HCT116 (cell line): ENCODE results near the gene MYL3. TPM values are rescaled to one million over a fixed set of nuclear protein-coding genes. Genes with fewer than 3 reads are reported as not detected.
A peak's percentile ranks its signal among the peaks of the same experiment; 100 is the strongest.

Source experiments
- ATAC-seq: fragments of 200-7000 bp; cut with Tn5 transposase; 2 replicates; pipeline ENCODE4 v1.9.1; 2020; ENCODE audit warnings: mild to moderate bottlenecking, moderate library complexity
- BruUV-seq: library from RNA; stranded (reverse); fragments of 400-500 nt; replicated peaks from 2 replicates; lab custom pipeline; 2021; lab: Mats Ljungman, UMichigan
- CTCF ChIA-PET: fragments of 300-600 bp; sonication (Branson Sonifier 250); formaldehyde crosslinking; loops from one replicate; lab custom pipeline; 2021; ENCODE audit warnings: antibody characterized with exemption; lab: Charles Lee
- POLR2A ChIA-PET: fragments of 300-600, 350-600 bp; sonication (Branson Sonifier 250); formaldehyde crosslinking; loops from one replicate; lab custom pipeline; 2021; ENCODE audit warnings: antibody characterized with exemption; lab: Charles Lee
- RAD21 ChIA-PET, 2 experiments: fragments of 300-600 bp; sonication (Branson Sonifier 250); formaldehyde crosslinking; loops; one replicate each; lab custom pipeline; 2023; ENCODE audit warnings: low total read pairs in 2 of 2; ENCODE audit not compliant: uncharacterized antibody in 2 of 2, unreplicated experiment in 2 of 2, low non-redundant PET in 1 of 2; lab: Charles Lee
- DNase-seq: peaks from one replicate; pipeline ENCODE4 v3.0.0-alpha.2; 2010; ENCODE audit warnings: low read depth, low spot score
- H2AFZ ChIP-seq: fragments of 200-600 bp; shearing (Covaris generic), sonication (generic); 2 replicates; pipeline ENCODE4 v1.6.1; 2017; ENCODE audit warnings: low read depth, mixed run types, mixed read lengths, antibody characterized with exemption, low read length; ENCODE audit not compliant: poor library complexity, severe bottlenecking
- H3K27ac ChIP-seq: 2 replicates; pipeline ENCODE4 v1.5.1; 2012; ENCODE audit warnings: low read depth, low read length
- H3K27me3 ChIP-seq: fragments of 200-600 bp; sonication (generic); 2 replicates; pipeline ENCODE4 v1.6.1; 2016; ENCODE audit warnings: mixed run types, low read length, mixed read lengths; ENCODE audit not compliant: insufficient read depth
- H3K36me3 ChIP-seq, 2 experiments: fragments of 200-500 bp in 1 of 2; fragments of 200-600 bp in 1 of 2; sonication (Bioruptor generic) in 1 of 2; sonication (generic) in 1 of 2; 2 replicates each; pipeline versions ENCODE4 v1.5.1 to v1.6.1; 2014 to 2016; ENCODE audit warnings: low read length in 2 of 2, inconsistent platforms in 1 of 2, mixed read lengths in 1 of 2, mixed run types in 1 of 2; ENCODE audit not compliant: insufficient read depth in 2 of 2, control insufficient read depth in 1 of 2
- H3K4me1 ChIP-seq, 2 experiments: fragments of 200-600 bp in 1 of 2; sonication (generic) in 1 of 2; 2 replicates each; pipeline versions ENCODE4 v1.5.1 to v1.6.1; 2012 to 2017; ENCODE audit warnings: low read length in 2 of 2, inconsistent platforms in 1 of 2, mild to moderate bottlenecking in 1 of 2, mixed read lengths in 1 of 2, mixed run types in 1 of 2, moderate library complexity in 1 of 2; ENCODE audit not compliant: insufficient read depth in 2 of 2, control insufficient read depth in 1 of 2
- H3K4me2 ChIP-seq: fragments of 200-600 bp; sonication (generic); 2 replicates; pipeline ENCODE4 v1.6.1; 2017; ENCODE audit warnings: mixed run types, low read length, mixed read lengths
- H3K4me3 ChIP-seq, 2 experiments: fragments of 200-600 bp in 1 of 2; sonication (generic) in 1 of 2; replicated peaks in 1 of 2; 2 replicates each; pipeline ENCODE4 v1.5.1; 2011 to 2016; ENCODE audit warnings: low read length in 2 of 2, control low read depth in 1 of 2, low read depth in 1 of 2, mild to moderate bottlenecking in 1 of 2, mixed read lengths in 1 of 2, mixed run types in 1 of 2
- H3K79me2 ChIP-seq: fragments of 200-600 bp; sonication (generic); 2 replicates; pipeline ENCODE4 v1.6.1; 2017; ENCODE audit warnings: mild to moderate bottlenecking, mixed run types, low read length, moderate library complexity, mixed read lengths; ENCODE audit not compliant: insufficient read depth
- H3K9ac ChIP-seq: fragments of 200-600 bp; sonication (generic); 2 replicates; pipeline ENCODE4 v1.6.1; 2016; ENCODE audit warnings: low read length, mixed read lengths
- H3K9me2 ChIP-seq: fragments of 200-600 bp; sonication (generic), shearing (Covaris generic); 2 replicates; pipeline ENCODE4 v1.6.1; 2017; ENCODE audit warnings: mixed run types, mild to moderate bottlenecking, moderate library complexity; ENCODE audit not compliant: insufficient read depth
- H3K9me3 ChIP-seq, 2 experiments: fragments of 200-500 bp in 1 of 2; fragments of 200-600 bp in 1 of 2; sonication (Bioruptor generic) in 1 of 2; sonication (generic) in 1 of 2; 2 replicates each; pipeline ENCODE4 v1.6.1; 2014 to 2017; ENCODE audit warnings: low read length in 2 of 2, mixed read lengths in 2 of 2, inconsistent platforms in 1 of 2, low read depth in 1 of 2, mild to moderate bottlenecking in 1 of 2, mixed run types in 1 of 2, moderate library complexity in 1 of 2; ENCODE audit not compliant: control insufficient read depth in 1 of 2, insufficient read depth in 1 of 2
- H4K20me1 ChIP-seq: fragments of 200-600 bp; sonication (generic), shearing (Covaris generic); 2 replicates; pipeline ENCODE4 v1.6.1; 2017; ENCODE audit warnings: mixed run types, mild to moderate bottlenecking, moderate library complexity; ENCODE audit not compliant: insufficient read depth
- CBX3 ChIP-seq: IDR thresholded peaks from 2 replicates; pipeline ENCODE4 v1.6.1; 2012; ENCODE audit warnings: low read depth
- EGR1 ChIP-seq: IDR thresholded peaks from 2 replicates; pipeline ENCODE4 v1.6.1; 2012; ENCODE audit warnings: low read depth
- ELF1 ChIP-seq: IDR thresholded peaks from 2 replicates; pipeline ENCODE4 v1.6.1; 2012; ENCODE audit warnings: low read depth, borderline replicate concordance
- EZH2 ChIP-seq: fragments of 200-600 bp; sonication (generic); IDR thresholded peaks from 2 replicates; pipeline ENCODE4 v1.6.1; 2017; ENCODE audit warnings: antibody characterized with exemption, mixed run types
- FOSL1 ChIP-seq: IDR thresholded peaks from 2 replicates; pipeline ENCODE4 v1.6.1; 2012; ENCODE audit warnings: low read depth
- MAX ChIP-seq: IDR thresholded peaks from 2 replicates; pipeline ENCODE4 v1.6.1; 2012
- POLR2A ChIP-seq: IDR thresholded peaks from 2 replicates; pipeline ENCODE4 v1.7.0; 2011; ENCODE audit warnings: borderline replicate concordance; ENCODE audit not compliant: insufficient read depth, insufficient read length; ENCODE audit errors: extremely low read depth
- POLR2AphosphoS5 ChIP-seq: IDR thresholded peaks from 2 replicates; pipeline ENCODE4 v1.6.1; 2011; ENCODE audit warnings: mild to moderate bottlenecking, low read depth, low read length, moderate library complexity
- RAD21 ChIP-seq: IDR thresholded peaks from 2 replicates; pipeline ENCODE4 v1.6.1; 2012; ENCODE audit warnings: low read depth, mild to moderate bottlenecking
- SP1 ChIP-seq: IDR thresholded peaks from 2 replicates; pipeline ENCODE4 v1.6.1; 2012; ENCODE audit warnings: low read depth
- SRF ChIP-seq: IDR thresholded peaks from 2 replicates; pipeline ENCODE4 v1.6.1; 2012; ENCODE audit warnings: low read depth
- TCF7L2 ChIP-seq: IDR thresholded peaks from 2 replicates; pipeline ENCODE4 v1.7.0; 2011; ENCODE audit warnings: borderline replicate concordance, inconsistent platforms; ENCODE audit not compliant: insufficient read depth, insufficient read length; ENCODE audit errors: extremely low read depth
- YY1 ChIP-seq: IDR thresholded peaks from 2 replicates; pipeline ENCODE4 v1.6.1; 2011; ENCODE audit warnings: low read length, low read depth, moderate library complexity, mild to moderate bottlenecking; ENCODE audit not compliant: insufficient replicate concordance; ENCODE audit errors: extremely low read depth
- ZBTB33 ChIP-seq: IDR thresholded peaks from 2 replicates; pipeline ENCODE4 v1.6.1; 2011; ENCODE audit warnings: mild to moderate bottlenecking, low read length, moderate library complexity; ENCODE audit not compliant: insufficient replicate concordance; ENCODE audit errors: extremely low read depth
- ZFX ChIP-seq: fragments of 450-650 bp; IDR thresholded peaks from 2 replicates; pipeline ENCODE4 v1.6.1; 2017
- intact Hi-C: fragments of 100-400 bp; cut with micrococcal nuclease; formaldehyde crosslinking; loops from 2 replicates; pipeline ENCODE4 v1.10.0; 2022
- total RNA-seq: library from RNA; stranded (reverse); gene quantifications from one replicate; pipeline ENCODE4 v1.2.1, GENCODE V29; 2021; ENCODE audit not compliant: unreplicated experiment
- TF ChIP-seq, protein P1 (sequence below), 3 experiments: fragments of 200-600 bp in 1 of 3; sonication (generic) in 1 of 3; IDR thresholded peaks in 2 of 3; conservative IDR thresholded peaks in 1 of 3; 2 replicates each; pipeline ENCODE4 v1.5.1; 2012 to 2017; ENCODE audit warnings: low read depth in 2 of 3, low read length in 2 of 3, antibody characterized with exemption in 1 of 3, borderline replicate concordance in 1 of 3, control low read depth in 1 of 3, mild to moderate bottlenecking in 1 of 3, mixed read lengths in 1 of 3, mixed run types in 1 of 3, moderate library complexity in 1 of 3; ENCODE audit not compliant: insufficient read depth in 1 of 3
- TF ChIP-seq, protein P2 (sequence below): IDR thresholded peaks from 2 replicates; pipeline ENCODE4 v1.6.1; 2012
- TF ChIP-seq, protein P3 (sequence below): IDR thresholded peaks from 2 replicates; pipeline ENCODE4 v1.6.1; 2012; ENCODE audit warnings: low read depth

MYL3 gene
- total RNA-seq, 1 experiment from 2014 or later, result not detected

DNA sequence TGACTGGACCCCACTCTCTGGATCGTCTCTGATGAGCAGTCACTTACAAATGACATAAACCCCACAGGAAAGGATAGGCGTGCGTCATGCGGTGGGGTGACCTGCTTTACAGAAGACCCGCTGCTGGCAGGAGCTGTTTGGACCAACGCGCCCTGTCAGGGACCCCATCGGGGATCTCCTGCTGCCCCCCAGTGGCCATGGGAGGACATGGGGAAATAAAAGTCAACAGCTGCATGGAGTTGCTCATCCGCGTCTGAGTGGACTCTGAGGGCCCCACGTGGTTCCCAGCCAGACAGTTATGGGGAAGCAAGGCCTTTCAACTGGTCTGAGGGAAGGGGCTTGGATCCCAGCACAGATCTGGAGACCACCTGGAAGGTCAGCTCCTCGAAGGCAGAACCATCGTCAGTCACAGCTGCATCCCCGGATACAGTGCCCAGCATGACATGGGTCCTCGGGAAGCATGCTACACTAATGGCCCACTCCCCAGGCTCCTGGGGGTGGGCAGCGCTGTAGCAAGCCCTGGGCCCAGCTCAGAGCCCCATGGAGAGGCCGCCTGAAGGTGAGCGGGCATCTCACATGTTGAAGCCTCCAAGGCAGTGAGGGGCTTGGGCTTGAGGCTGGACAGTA lies 46.4 kb upstream of the MYL3 start:
- TF ChIP-seq EGR1 (no peak), YY1 (no peak), CBX3 (no peak), SP1 (no peak), SRF (no peak), FOSL1 (no peak), ELF1 (no peak), ZFX (no peak), EZH2 (no peak), TCF7L2 (no peak), POLR2AphosphoS5 (no peak), ZBTB33 (no peak), RAD21 (peak; percentile 95), MAX (no peak; the same call in 1 of the 2 replicates), POLR2A (no peak)
- TF ChIP-seq, protein P1, sequence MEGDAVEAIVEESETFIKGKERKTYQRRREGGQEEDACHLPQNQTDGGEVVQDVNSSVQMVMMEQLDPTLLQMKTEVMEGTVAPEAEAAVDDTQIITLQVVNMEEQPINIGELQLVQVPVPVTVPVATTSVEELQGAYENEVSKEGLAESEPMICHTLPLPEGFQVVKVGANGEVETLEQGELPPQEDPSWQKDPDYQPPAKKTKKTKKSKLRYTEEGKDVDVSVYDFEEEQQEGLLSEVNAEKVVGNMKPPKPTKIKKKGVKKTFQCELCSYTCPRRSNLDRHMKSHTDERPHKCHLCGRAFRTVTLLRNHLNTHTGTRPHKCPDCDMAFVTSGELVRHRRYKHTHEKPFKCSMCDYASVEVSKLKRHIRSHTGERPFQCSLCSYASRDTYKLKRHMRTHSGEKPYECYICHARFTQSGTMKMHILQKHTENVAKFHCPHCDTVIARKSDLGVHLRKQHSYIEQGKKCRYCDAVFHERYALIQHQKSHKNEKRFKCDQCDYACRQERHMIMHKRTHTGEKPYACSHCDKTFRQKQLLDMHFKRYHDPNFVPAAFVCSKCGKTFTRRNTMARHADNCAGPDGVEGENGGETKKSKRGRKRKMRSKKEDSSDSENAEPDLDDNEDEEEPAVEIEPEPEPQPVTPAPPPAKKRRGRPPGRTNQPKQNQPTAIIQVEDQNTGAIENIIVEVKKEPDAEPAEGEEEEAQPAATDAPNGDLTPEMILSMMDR (IDR thresholded peaks at IDR 0.05 in 2 of 3, conservative IDR thresholded peaks at IDR 0.05 in 1 of 3; ENCODE audit: borderline replicate concordance in 1 of 3, insufficient read depth in 1 of 3, low read depth in 2 of 3, low read length in 2 of 3), result peak; percentile 84 to 95 (median 89)
- TF ChIP-seq, protein P2, sequence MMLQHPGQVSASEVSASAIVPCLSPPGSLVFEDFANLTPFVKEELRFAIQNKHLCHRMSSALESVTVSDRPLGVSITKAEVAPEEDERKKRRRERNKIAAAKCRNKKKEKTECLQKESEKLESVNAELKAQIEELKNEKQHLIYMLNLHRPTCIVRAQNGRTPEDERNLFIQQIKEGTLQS, result no peak
- TF ChIP-seq, protein P3, sequence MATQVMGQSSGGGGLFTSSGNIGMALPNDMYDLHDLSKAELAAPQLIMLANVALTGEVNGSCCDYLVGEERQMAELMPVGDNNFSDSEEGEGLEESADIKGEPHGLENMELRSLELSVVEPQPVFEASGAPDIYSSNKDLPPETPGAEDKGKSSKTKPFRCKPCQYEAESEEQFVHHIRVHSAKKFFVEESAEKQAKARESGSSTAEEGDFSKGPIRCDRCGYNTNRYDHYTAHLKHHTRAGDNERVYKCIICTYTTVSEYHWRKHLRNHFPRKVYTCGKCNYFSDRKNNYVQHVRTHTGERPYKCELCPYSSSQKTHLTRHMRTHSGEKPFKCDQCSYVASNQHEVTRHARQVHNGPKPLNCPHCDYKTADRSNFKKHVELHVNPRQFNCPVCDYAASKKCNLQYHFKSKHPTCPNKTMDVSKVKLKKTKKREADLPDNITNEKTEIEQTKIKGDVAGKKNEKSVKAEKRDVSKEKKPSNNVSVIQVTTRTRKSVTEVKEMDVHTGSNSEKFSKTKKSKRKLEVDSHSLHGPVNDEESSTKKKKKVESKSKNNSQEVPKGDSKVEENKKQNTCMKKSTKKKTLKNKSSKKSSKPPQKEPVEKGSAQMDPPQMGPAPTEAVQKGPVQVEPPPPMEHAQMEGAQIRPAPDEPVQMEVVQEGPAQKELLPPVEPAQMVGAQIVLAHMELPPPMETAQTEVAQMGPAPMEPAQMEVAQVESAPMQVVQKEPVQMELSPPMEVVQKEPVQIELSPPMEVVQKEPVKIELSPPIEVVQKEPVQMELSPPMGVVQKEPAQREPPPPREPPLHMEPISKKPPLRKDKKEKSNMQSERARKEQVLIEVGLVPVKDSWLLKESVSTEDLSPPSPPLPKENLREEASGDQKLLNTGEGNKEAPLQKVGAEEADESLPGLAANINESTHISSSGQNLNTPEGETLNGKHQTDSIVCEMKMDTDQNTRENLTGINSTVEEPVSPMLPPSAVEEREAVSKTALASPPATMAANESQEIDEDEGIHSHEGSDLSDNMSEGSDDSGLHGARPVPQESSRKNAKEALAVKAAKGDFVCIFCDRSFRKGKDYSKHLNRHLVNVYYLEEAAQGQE, result no peak

More for the DNA sequence above, 46.4 kb upstream of the MYL3 start:
- ATAC-seq, result peak; percentile 92
- Histone ChIP-seq H3K9me2 (no peaks in the 10 kb centered on the region), H2AFZ (no peak overlapping the region), H3K4me3 (no peak overlapping the region), H3K9ac (no peak overlapping the region), H3K36me3 (no peaks in the 10 kb centered on the region), H3K4me1 (peaks cover 3 to 17% of the 10 kb centered on the region in 2 experiments; a peak in 3 of 4 replicates), H3K4me2 (peak overlapping the region; percentile 30; the same call in 1 of the 2 replicates), H3K79me2 (no peaks in the 10 kb centered on the region), H3K27ac (no peak overlapping the region), H4K20me1 (no peaks in the 10 kb centered on the region), H3K9me3 (no peaks in the 10 kb centered on the region), H3K27me3 (no peaks in the 10 kb centered on the region)
- ChIA-PET RAD21 (interaction anchor here (0.6 to 1.0 kb wide), 3 partner anchors 204 to 421 kb away, joined by 3 read pairs; no protein-coding TSS in a partner anchor), POLR2A (no interaction called here), CTCF (interaction anchor here (0.6 to 1.8 kb wide), 15 partner anchors 9 to 531 kb away, joined by 3 to 11 read pairs (median 5); no protein-coding TSS in a partner anchor)
- no TSS peak for BruUV-seq
- intact Hi-C loops, result loop anchor here (1.0 to 2.0 kb wide), 3 partner anchors 43 to 246 kb away; no protein-coding TSS in a partner anchor
- DNase-seq, result peak; percentile 51
